HG02840 (cell line): Measurements from ENCODE around the gene DNAJC4.
A peak's percentile ranks its signal among the peaks of the same experiment; 100 is the strongest.

Experiments used
- ATAC-seq: cut with Tn5 transposase; IDR thresholded peaks from one replicate; pipeline ENCODE4 v1.9.1; 2021; ENCODE audit warnings: mild to moderate bottlenecking, moderate library complexity, moderate number of reproducible peaks; ENCODE audit not compliant: unreplicated experiment, low FRiP score

The DNAJC4 gene

GRCh38 chr11:64230171-64230984, at the start of gene DNAJC4:
Gene DNAJC4, plus strand, starts transcription at chr11:64230548. Its CDS starts 307 bp downstream, at chr11:64230855.
- ATAC-seq = peak; percentile 41

GRCh38 chr11:64180891-64181290, 49.5 kb upstream of the DNAJC4 start:
- ATAC-seq = no peak

- no peak for ATAC-seq
These were observed 48.6 kb upstream of the DNAJC4 start for GRCh38 chr11:64181506-64182411.

GRCh38 chr11:64183890-64184289, 46.5 kb upstream of the DNAJC4 start:
- ATAC-seq = no peak

GRCh38 chr11:64185175-64185692, 45.1 kb upstream of the DNAJC4 start:
- peak; percentile 17 for ATAC-seq

GRCh38 chr11:64185693-64186491, 44.5 kb upstream of the DNAJC4 start, which contains the start of gene STIP1:
Gene STIP1, plus strand, starts transcription at chr11:64186171. Its CDS starts 91 bp downstream, at chr11:64186262.
- peak; percentile 84 for ATAC-seq

GRCh38 chr11:64186492-64187165, 43.7 kb upstream of the DNAJC4 start:
- peak; percentile 6 for ATAC-seq

GRCh38 chr11:64192434-64192833, 37.9 kb upstream of the DNAJC4 start:
- no peak for ATAC-seq

- no peak for ATAC-seq
These were observed 33.7 kb upstream of the DNAJC4 start for GRCh38 chr11:64196626-64197025.

GRCh38 chr11:64198511-64198910, 31.8 kb upstream of the DNAJC4 start:
- ATAC-seq = no peak

GRCh38 chr11:64201543-64201942, 28.8 kb upstream of the DNAJC4 start:
- ATAC-seq = no peak

GRCh38 chr11:64202992-64203391, 27.4 kb upstream of the DNAJC4 start:
- ATAC-seq = no peak

GRCh38 chr11:64203421-64204079, 26.8 kb upstream of the DNAJC4 start:
- no peak for ATAC-seq

GRCh38 chr11:64204080-64204440, 26.3 kb upstream of the DNAJC4 start:
- no peak for ATAC-seq

- ATAC-seq = no peak
These were observed 25.8 kb upstream of the DNAJC4 start for GRCh38 chr11:64204464-64204989.

GRCh38 chr11:64206457-64207255, 23.7 kb upstream of the DNAJC4 start, which contains the start of gene FERMT3:
Gene FERMT3, plus strand, starts transcription at chr11:64206721. Its CDS starts 644 bp downstream, at chr11:64207365.
- no peak for ATAC-seq

- ATAC-seq = peak; percentile 49
These were observed 22.9 kb upstream of the DNAJC4 start for GRCh38 chr11:64207256-64208085.
